ENCODE measurements around the gene GRK5. TPM values are rescaled to one million over a fixed set of nuclear protein-coding genes. Genes with fewer than 3 reads are reported as not detected.

GRK5 gene
- total RNA-seq, 1 experiment from 2014 or later: 5.8 TPM

- in situ Hi-C loops (cut with HindIII; ENCODE audit: low sequenced_read_pairs): no loop called here
Measured at GRCh38 chr10:119469325-119469707, 261.9 kb downstream of the GRK5 start.

GRCh38 chr10:119469846-119470245, 262.5 kb downstream of the GRK5 start:
- no peak for DNase-seq (ENCODE audit: low spot score)
- in situ Hi-C loops (cut with HindIII; ENCODE audit: low sequenced_read_pairs): no loop called here

More at GRCh38 chr10:119469325-119469707, 261.9 kb downstream of the GRK5 start:
- no peak for DNase-seq (ENCODE audit: low spot score)

GRCh38 chr10:119470920-119471702, 263.7 kb downstream of the GRK5 start:
- DNase-seq (ENCODE audit: low spot score): no peak

GRCh38 chr10:119473771-119474170, 266.4 kb downstream of the GRK5 start:
- DNase-seq (ENCODE audit: low spot score): no peak
- in situ Hi-C loops (cut with HindIII; ENCODE audit: low sequenced_read_pairs): no loop called here

More at GRCh38 chr10:119470920-119471702, 263.7 kb downstream of the GRK5 start:
- in situ Hi-C loops (cut with HindIII; ENCODE audit: low sequenced_read_pairs): no loop called here

GRCh38 chr10:119474606-119475005, 267.2 kb downstream of the GRK5 start:
- in situ Hi-C loops (cut with HindIII; ENCODE audit: low sequenced_read_pairs): no loop called here
- DNase-seq (ENCODE audit: low spot score): no peak

GRCh38 chr10:119477444-119477843, 270.1 kb downstream of the GRK5 start:
- no peak for DNase-seq (ENCODE audit: low spot score)
- in situ Hi-C loops (cut with HindIII; ENCODE audit: low sequenced_read_pairs): no loop called here

- no peak for DNase-seq (ENCODE audit: low spot score)
- in situ Hi-C loops (cut with HindIII; ENCODE audit: low sequenced_read_pairs): no loop called here
Measured at GRCh38 chr10:119478111-119478802, 270.9 kb downstream of the GRK5 start.

- no peak for DNase-seq (ENCODE audit: low spot score)
- in situ Hi-C loops (cut with HindIII; ENCODE audit: low sequenced_read_pairs): no loop called here
Measured at GRCh38 chr10:119478811-119479341, 271.5 kb downstream of the GRK5 start.

- no peak for DNase-seq (ENCODE audit: low spot score)
- in situ Hi-C loops (cut with HindIII; ENCODE audit: low sequenced_read_pairs): no loop called here
Measured at GRCh38 chr10:119479532-119479931, 272.2 kb downstream of the GRK5 start.

- DNase-seq (ENCODE audit: low spot score): no peak
- in situ Hi-C loops (cut with HindIII; ENCODE audit: low sequenced_read_pairs): no loop called here
Measured at GRCh38 chr10:119480667-119481066, 273.3 kb downstream of the GRK5 start.

- DNase-seq (ENCODE audit: low spot score): no peak
- in situ Hi-C loops (cut with HindIII; ENCODE audit: low sequenced_read_pairs): no loop called here
Measured at GRCh38 chr10:119481781-119482426, 274.5 kb downstream of the GRK5 start.

GRCh38 chr10:119483001-119483400, 275.6 kb downstream of the GRK5 start:
- in situ Hi-C loops (cut with HindIII; ENCODE audit: low sequenced_read_pairs): no loop called here

GRCh38 chr10:119483839-119484238, 276.5 kb downstream of the GRK5 start:
- no peak for DNase-seq (ENCODE audit: low spot score)
- in situ Hi-C loops (cut with HindIII; ENCODE audit: low sequenced_read_pairs): no loop called here

More at GRCh38 chr10:119483001-119483400, 275.6 kb downstream of the GRK5 start:
- no peak for DNase-seq (ENCODE audit: low spot score)

GRCh38 chr10:119488675-119489074, 281.3 kb downstream of the GRK5 start:
- no peak for DNase-seq (ENCODE audit: low spot score)
- in situ Hi-C loops (cut with HindIII; ENCODE audit: low sequenced_read_pairs): no loop called here

- in situ Hi-C loops (cut with HindIII; ENCODE audit: low sequenced_read_pairs): no loop called here
Measured at GRCh38 chr10:119489991-119490326, 282.6 kb downstream of the GRK5 start.

GRCh38 chr10:119491966-119492757, 284.8 kb downstream of the GRK5 start:
- in situ Hi-C loops (cut with HindIII; ENCODE audit: low sequenced_read_pairs): no loop called here
- no peak for DNase-seq (ENCODE audit: low spot score)

More at GRCh38 chr10:119489991-119490326, 282.6 kb downstream of the GRK5 start:
- DNase-seq (ENCODE audit: low spot score): no peak

- no peak for DNase-seq (ENCODE audit: low spot score)
Measured at GRCh38 chr10:119493155-119493554, 285.8 kb downstream of the GRK5 start.

GRCh38 chr10:119494236-119495020, 287.1 kb downstream of the GRK5 start:
- in situ Hi-C loops (cut with HindIII; ENCODE audit: low sequenced_read_pairs): no loop called here
- DNase-seq (ENCODE audit: low spot score): no peak

More at GRCh38 chr10:119493155-119493554, 285.8 kb downstream of the GRK5 start:
- in situ Hi-C loops (cut with HindIII; ENCODE audit: low sequenced_read_pairs): no loop called here
